GM23338 (cell line): Measurements from ENCODE around the gene WDR41. TPM values are rescaled to one million over a fixed set of nuclear protein-coding genes. Genes with fewer than 3 reads are reported as not detected.
A peak's percentile ranks its signal among the peaks of the same experiment; 100 is the strongest.

Source experiments
- ATAC-seq: fragments of 200-7000 bp; cut with Tn5 transposase; 3 replicates; pipeline ENCODE4 v1.9.1; 2020
- DNase-seq: peaks from one replicate; pipeline ENCODE4 v3.0.0-alpha.2; 2015; ENCODE audit warnings: low spot score
- H2AFZ ChIP-seq: fragments of 200-600 bp; sonication (generic); 2 replicates; pipeline ENCODE4 v1.8.0; 2016; ENCODE audit warnings: antibody characterized with exemption, mild to moderate bottlenecking, moderate library complexity
- H3F3A ChIP-seq: fragments of 200-600 bp; sonication (generic); replicated peaks from 2 replicates; pipeline ENCODE4 v1.8.0; 2017; ENCODE audit warnings: antibody characterized with exemption, mixed run types, low read depth
- H3K27ac ChIP-seq: fragments of 200-600 bp; sonication (generic); 2 replicates; pipeline ENCODE4 v1.6.1; 2016; ENCODE audit warnings: low read depth
- H3K27me3 ChIP-seq: fragments of 200-600 bp; sonication (generic); 2 replicates; pipeline ENCODE4 v1.8.0; 2016; ENCODE audit warnings: mild to moderate bottlenecking, mixed run types, moderate library complexity; ENCODE audit not compliant: insufficient read depth
- H3K36me3 ChIP-seq: fragments of 200-600 bp; sonication (generic); 2 replicates; pipeline ENCODE4 v1.8.0; 2016; ENCODE audit warnings: mild to moderate bottlenecking; ENCODE audit not compliant: insufficient read depth
- H3K4me1 ChIP-seq: fragments of 200-600 bp; sonication (generic); 2 replicates; pipeline ENCODE4 v1.8.0; 2016; ENCODE audit warnings: mild to moderate bottlenecking, moderate library complexity; ENCODE audit not compliant: insufficient read depth
- H3K4me2 ChIP-seq: fragments of 200-600 bp; sonication (generic); 2 replicates; pipeline ENCODE4 v1.7.1; 2017; ENCODE audit warnings: mixed run types
- H3K4me3 ChIP-seq: fragments of 200-600 bp; sonication (generic); 2 replicates; pipeline ENCODE4 v1.6.1; 2016; ENCODE audit warnings: mixed run types
- H3K79me2 ChIP-seq: fragments of 200-600 bp; sonication (generic); replicated peaks from 2 replicates; pipeline ENCODE4 v1.8.0; 2017; ENCODE audit warnings: mild to moderate bottlenecking; ENCODE audit not compliant: insufficient read depth
- H3K9me2 ChIP-seq: fragments of 200-600 bp; sonication (generic); 2 replicates; pipeline ENCODE4 v1.8.0; 2017; ENCODE audit not compliant: insufficient read depth
- H4K20me1 ChIP-seq: fragments of 200-600 bp; sonication (generic); replicated peaks from 2 replicates; pipeline ENCODE4 v1.8.0; 2017; ENCODE audit warnings: mild to moderate bottlenecking; ENCODE audit not compliant: insufficient read depth
- H3K27ac Mint-ChIP-seq: 2 replicates; pipeline ENCODE4 v1.8.0; 2020; ENCODE audit warnings: inconsistent platforms, mild to moderate bottlenecking, moderate library complexity, mixed read lengths
- H3K27me3 Mint-ChIP-seq: 3 replicates; pipeline ENCODE4 v1.8.0; 2022; ENCODE audit warnings: low read depth, mild to moderate bottlenecking, moderate library complexity, mixed read lengths, inconsistent platforms; ENCODE audit not compliant: insufficient read depth, poor library complexity
- H3K36me3 Mint-ChIP-seq: 3 replicates; pipeline ENCODE4 v1.8.0; 2021; ENCODE audit warnings: low read depth, mild to moderate bottlenecking, inconsistent platforms, moderate library complexity, mixed read lengths
- H3K4me1 Mint-ChIP-seq: 3 replicates; pipeline ENCODE4 v1.8.0; 2020; ENCODE audit warnings: mild to moderate bottlenecking, inconsistent platforms, mixed read lengths
- H3K4me3 Mint-ChIP-seq: 3 replicates; pipeline ENCODE4 v1.8.0; 2021; ENCODE audit warnings: moderate library complexity, mild to moderate bottlenecking, inconsistent platforms, mixed read lengths
- H3K9me3 Mint-ChIP-seq: 3 replicates; pipeline ENCODE4 v1.8.0; 2020; ENCODE audit warnings: moderate library complexity, mild to moderate bottlenecking, inconsistent platforms, mixed read lengths
- CTCF ChIP-seq, 2 experiments: fragments of 200-600 bp in 1 of 2; sonication (generic) in 1 of 2; conservative IDR thresholded peaks; 2 replicates each; pipeline versions ENCODE4 v1.5.1 to v1.6.1; 2016 to 2017; ENCODE audit warnings: antibody characterized with exemption in 2 of 2, low read depth in 2 of 2, mild to moderate bottlenecking in 2 of 2, moderate library complexity in 1 of 2
- ETS1 ChIP-seq: IDR thresholded peaks from 2 replicates; pipeline ENCODE4 v1.6.1; 2016; ENCODE audit warnings: antibody characterized with exemption
- EZH2phosphoT487 ChIP-seq: fragments of 200-600 bp; sonication (generic); IDR thresholded peaks from one replicate; pipeline ENCODE4 v1.8.1; 2018; ENCODE audit warnings: antibody characterized with exemption; ENCODE audit not compliant: unreplicated experiment
- JUNB ChIP-seq: IDR thresholded peaks from one replicate; pipeline ENCODE4 v1.6.1; 2016; ENCODE audit warnings: antibody characterized with exemption; ENCODE audit not compliant: unreplicated experiment
- NANOG ChIP-seq: IDR thresholded peaks from 2 replicates; pipeline ENCODE4 v1.6.1; 2016; ENCODE audit warnings: antibody characterized with exemption, borderline replicate concordance
- POLR2AphosphoS5 ChIP-seq: IDR thresholded peaks from 2 replicates; pipeline ENCODE4 v1.6.1; 2016; ENCODE audit warnings: antibody characterized with exemption, low read depth
- REST ChIP-seq: IDR thresholded peaks from one replicate; pipeline ENCODE4 v1.6.1; 2018; ENCODE audit warnings: antibody characterized with exemption; ENCODE audit not compliant: unreplicated experiment
- STAT1 ChIP-seq: IDR thresholded peaks from one replicate; pipeline ENCODE4 v1.6.1; 2016; ENCODE audit warnings: antibody characterized with exemption; ENCODE audit not compliant: unreplicated experiment
- ZNF114 ChIP-seq: fragments of 250-450 bp; sonication (Bioruptor Pico); IDR thresholded peaks from 2 replicates; pipeline ENCODE4 v1.5.0; 2020; ENCODE audit warnings: mild to moderate bottlenecking, moderate library complexity
- ZNF331 ChIP-seq: fragments of 250-450 bp; sonication (Bioruptor Pico); IDR thresholded peaks from 2 replicates; pipeline ENCODE4 v1.5.0; 2020; ENCODE audit warnings: low read depth, mild to moderate bottlenecking, moderate library complexity
- polyA plus RNA-seq: library from polyadenylated mRNA; unstranded; fragments of >200 nt; fragmentation: Nextera tagmentation; extraction: Ambion mirVana; gene quantifications from 2 replicates; pipeline ENCODE4 v1.2.1, GENCODE V29; 2016
- total RNA-seq: library from RNA; depleted of rRNA; stranded (reverse); fragments of >200 nt; shearing (Covaris generic); gene quantifications from 2 replicates; pipeline ENCODE4 v1.2.3, GENCODE V29; 2014

Gene WDR41
- total and polyA plus RNA-seq, 2 experiments from 2014 or later = 19.1 to 40.4 TPM

- DNase-seq (no peak), ATAC-seq (no peak)
- Mint-ChIP-seq H3K27ac (no peak overlapping the region), H3K9me3 (no peaks in the 10 kb centered on the region), H3K36me3 (no peaks in the 10 kb centered on the region), H3K4me3 (no peak overlapping the region), H3K4me1 (peaks cover 7% of the 10 kb centered on the region; the same call in 2 of the 3 replicates), H3K27me3 (no peaks in the 10 kb centered on the region)
- no peaks in the 10 kb centered on the region for H4K20me1 ChIP-seq
- H3K27me3 ChIP-seq = no peaks in the 10 kb centered on the region
- H3K4me1 ChIP-seq = peaks cover 8% of the 10 kb centered on the region; the same call in 1 of the 2 replicates
- no peaks in the 10 kb centered on the region for H3F3A ChIP-seq
- no peaks in the 10 kb centered on the region for H3K9me2 ChIP-seq
- no peak overlapping the region for H3K4me3 ChIP-seq
- no peak overlapping the region for H3K4me2 ChIP-seq
- no peak overlapping the region for H3K27ac ChIP-seq
- no peak overlapping the region for H2AFZ ChIP-seq
- H3K79me2 ChIP-seq = no peaks in the 10 kb centered on the region
- TF ChIP-seq ETS1 (no peak), JUNB (no peak), POLR2AphosphoS5 (no peak), NANOG (no peak), REST (no peak), EZH2phosphoT487 (no peak)
- no peaks in the 10 kb centered on the region for H3K36me3 ChIP-seq
These were observed 94.3 kb downstream of the WDR41 start for GRCh38 chr5:77397686-77398292.

- Histone ChIP-seq H3K4me1 (peaks cover 7% of the 10 kb centered on the region; the same call in 1 of the 2 replicates), H3K79me2 (no peaks in the 10 kb centered on the region), H3K4me3 (no peak overlapping the region), H4K20me1 (no peaks in the 10 kb centered on the region), H3K4me2 (peak overlapping the region; percentile 34), H3K9me2 (no peaks in the 10 kb centered on the region), H3K27ac (no peak overlapping the region), H3F3A (no peaks in the 10 kb centered on the region), H2AFZ (0 out of 2 replicates have a peak overlapping the region, but pooled peaks have one; percentile 25), H3K27me3 (no peaks in the 10 kb centered on the region), H3K36me3 (no peaks in the 10 kb centered on the region)
- no peaks in the 10 kb centered on the region for H3K9me3 Mint-ChIP-seq
- H3K4me3 Mint-ChIP-seq = no peak overlapping the region
- peaks cover 3% of the 10 kb centered on the region for H3K27me3 Mint-ChIP-seq
- no peak overlapping the region for H3K27ac Mint-ChIP-seq
- TF ChIP-seq STAT1 (no peak), ZNF331 (no peak), CTCF (conservative IDR thresholded peaks at IDR 0.05; ENCODE audit: low read depth in 2 of 2) (no peak), ZNF114 (CRISPR knock-in tag) (no peak)
- ATAC-seq = no peak; the same call in 2 of the 3 replicates
- DNase-seq = no peak
- no peaks in the 10 kb centered on the region for H3K36me3 Mint-ChIP-seq
- peaks cover 7% of the 10 kb centered on the region; the same call in 2 of the 3 replicates for H3K4me1 Mint-ChIP-seq
These were observed 96.1 kb downstream of the WDR41 start for GRCh38 chr5:77396017-77396416.
